DOHH2 (cell line): ENCODE results near the gene NSDHL.
A peak's percentile ranks its signal among the peaks of the same experiment; 100 is the strongest.
"Not testable (repeated sequence)": the region's sequence is repeated elsewhere in the genome, so short reads cannot be mapped to it uniquely, and the experiment has no call there.

Experiments used
- H3F3A ChIP-seq: fragments of 200-600 bp; sonication (generic), shearing (Covaris generic); 2 replicates; pipeline ENCODE4 v1.6.0; 2016; ENCODE audit warnings: antibody characterized with exemption, mild to moderate bottlenecking; ENCODE audit not compliant: control insufficient read depth, insufficient read depth
- H3K27ac ChIP-seq: fragments of 200-600 bp; sonication (generic); 2 replicates; pipeline ENCODE4 v1.5.1; 2014; ENCODE audit warnings: low read depth, mild to moderate bottlenecking, low read length, moderate library complexity
- H3K27me3 ChIP-seq: fragments of 200-600 bp; sonication (generic); 2 replicates; pipeline ENCODE4 v1.6.1; 2014; ENCODE audit warnings: mild to moderate bottlenecking, low read length, mixed read lengths; ENCODE audit not compliant: control insufficient read depth
- H3K36me3 ChIP-seq: fragments of 200-600 bp; sonication (generic); 2 replicates; pipeline ENCODE4 v1.6.1; 2014; ENCODE audit warnings: mild to moderate bottlenecking, low read length, moderate library complexity, mixed read lengths; ENCODE audit not compliant: control insufficient read depth
- H3K4me1 ChIP-seq: fragments of 200-600 bp; sonication (generic); 2 replicates; pipeline ENCODE4 v1.6.1; 2014; ENCODE audit warnings: mild to moderate bottlenecking, low read length, mixed read lengths; ENCODE audit not compliant: control insufficient read depth
- H3K4me2 ChIP-seq: fragments of 200-600 bp; sonication (generic); 2 replicates; pipeline ENCODE4 v1.6.0; 2014; ENCODE audit warnings: mild to moderate bottlenecking, low read length, moderate library complexity
- H3K4me3 ChIP-seq: fragments of 200-600 bp; sonication (generic); 2 replicates; pipeline ENCODE4 v1.5.1; 2014; ENCODE audit warnings: mild to moderate bottlenecking, low read length, mixed read lengths
- H3K79me2 ChIP-seq: fragments of 200-600 bp; sonication (generic); 2 replicates; pipeline ENCODE4 v1.6.1; 2014; ENCODE audit warnings: mild to moderate bottlenecking, low read length, mixed read lengths; ENCODE audit not compliant: control insufficient read depth
- H3K9me2 ChIP-seq: fragments of 200-600 bp; sonication (generic); replicated peaks from 2 replicates; pipeline ENCODE4 v1.6.1; 2014; ENCODE audit warnings: mild to moderate bottlenecking, low read length, mixed read lengths; ENCODE audit not compliant: control insufficient read depth
- H3K9me3 ChIP-seq: fragments of 200-600 bp; sonication (generic); 2 replicates; pipeline ENCODE4 v1.6.1; 2014; ENCODE audit warnings: antibody characterized with exemption, low read length, mixed read lengths; ENCODE audit not compliant: control insufficient read depth, insufficient read depth
- H4K20me1 ChIP-seq: fragments of 200-600 bp; sonication (generic); 2 replicates; pipeline ENCODE4 v1.6.0; 2014; ENCODE audit warnings: low read depth, mild to moderate bottlenecking, antibody characterized with exemption, low read length, moderate library complexity; ENCODE audit not compliant: control insufficient read depth, insufficient read depth
- CTCF ChIP-seq: fragments of 200-600 bp; sonication (generic); IDR thresholded peaks from one replicate; pipeline ENCODE4 v1.5.1; 2014; ENCODE audit warnings: antibody characterized with exemption, mild to moderate bottlenecking, low read depth, low read length; ENCODE audit not compliant: poor library complexity, severe bottlenecking
- EZH2phosphoT487 ChIP-seq: fragments of 200-600 bp; sonication (generic); IDR thresholded peaks from 2 replicates; pipeline ENCODE4 v1.6.1; 2017; ENCODE audit warnings: borderline replicate concordance, mild to moderate bottlenecking, antibody characterized with exemption, low read length, moderate library complexity, mixed read lengths

NSDHL gene

GRCh38 chrX:152832520-152832919 is 1.7 kb downstream of the NSDHL start:
- H3K79me2 ChIP-seq: peaks cover 42% of the 10 kb centered on the region
- no peaks in the 10 kb centered on the region for H3F3A ChIP-seq
- H3K4me2 ChIP-seq: peak overlapping the region; percentile 70
- H4K20me1 ChIP-seq: no peaks in the 10 kb centered on the region
- TF ChIP-seq CTCF: no peak
- no peak for TF ChIP-seq EZH2phosphoT487
- no peak overlapping the region for H3K27ac ChIP-seq
- no peaks in the 10 kb centered on the region for H3K27me3 ChIP-seq
- no peaks in the 10 kb centered on the region for H3K9me2 ChIP-seq
- peak overlapping the region; percentile 84 for H3K4me3 ChIP-seq
- H3K4me1 ChIP-seq: peaks cover 14% of the 10 kb centered on the region
- peaks cover 33% of the 10 kb centered on the region for H3K36me3 ChIP-seq
- no peaks in the 10 kb centered on the region for H3K9me3 ChIP-seq

- no peaks in the 10 kb centered on the region for H3K9me2 ChIP-seq
- no peaks in the 10 kb centered on the region for H3K27me3 ChIP-seq
- no peaks in the 10 kb centered on the region for H4K20me1 ChIP-seq
- no peak overlapping the region for H3K27ac ChIP-seq
- no peaks in the 10 kb centered on the region for H3K9me3 ChIP-seq
- H3K36me3 ChIP-seq: peaks cover 33% of the 10 kb centered on the region
- H3K4me1 ChIP-seq: peaks cover 14% of the 10 kb centered on the region
- H3F3A ChIP-seq: no peaks in the 10 kb centered on the region
- H3K4me2 ChIP-seq: no peak overlapping the region; the same call in 1 of the 2 replicates
- peaks cover 42% of the 10 kb centered on the region for H3K79me2 ChIP-seq
- TF ChIP-seq CTCF (no peak), EZH2phosphoT487 (no peak)
- H3K4me3 ChIP-seq: no peak overlapping the region
Observed at GRCh38 chrX:152833378-152833777, 2.5 kb downstream of the NSDHL start.

- not testable (repeated sequence) for H3K4me1 ChIP-seq, H3K27ac ChIP-seq, H3K4me3 ChIP-seq, H3F3A ChIP-seq, H3K9me3 ChIP-seq, H3K27me3 ChIP-seq, H3K4me2 ChIP-seq, H4K20me1 ChIP-seq, H3K9me2 ChIP-seq
- peaks cover 33% of the 10 kb centered on the region for H3K36me3 ChIP-seq
- peaks cover 45% of the 10 kb centered on the region for H3K79me2 ChIP-seq
Observed at GRCh38 chrX:152835470-152835869, 4.6 kb downstream of the NSDHL start.

- H3K4me3 ChIP-seq: no peak overlapping the region
- no peaks in the 10 kb centered on the region for H3K9me3 ChIP-seq
- peaks cover 15% of the 10 kb centered on the region for H3K36me3 ChIP-seq
- H3K27me3 ChIP-seq: no peaks in the 10 kb centered on the region
- H3F3A ChIP-seq: no peaks in the 10 kb centered on the region
- no peaks in the 10 kb centered on the region for H4K20me1 ChIP-seq
- no peak overlapping the region for H3K4me2 ChIP-seq
- TF ChIP-seq EZH2phosphoT487 (no peak), CTCF (no peak)
- peaks cover 56% of the 10 kb centered on the region for H3K79me2 ChIP-seq
- no peaks in the 10 kb centered on the region for H3K4me1 ChIP-seq
- no peak overlapping the region for H3K27ac ChIP-seq
- H3K9me2 ChIP-seq: no peaks in the 10 kb centered on the region
Observed at GRCh38 chrX:152842772-152843338, 12.0 kb downstream of the NSDHL start.
